B cell (primary cell): ENCODE results near the gene SEMA6A. TPM values are rescaled to one million over a fixed set of nuclear protein-coding genes. Genes with fewer than 3 reads are reported as not detected.

Source experiments
- ATAC-seq: fragments of 200-7000 bp; cut with Tn5 transposase; one replicate; pipeline ENCODE4 v1.10.0; 2021; ENCODE audit warnings: low read depth, mild to moderate bottlenecking, moderate number of reproducible peaks, moderate library complexity
- CTCF ChIA-PET: fragments of 350-600 bp; sonication (Branson Sonifier 250); formaldehyde crosslinking; loops from one replicate; lab custom pipeline; 2021; ENCODE audit warnings: antibody characterized with exemption, inconsistent platforms; lab: Charles Lee
- POLR2A ChIA-PET: fragments of 350-600 bp; sonication (Branson Sonifier 250); formaldehyde crosslinking; loops from one replicate; lab custom pipeline; 2021; ENCODE audit warnings: antibody characterized with exemption; lab: Charles Lee
- DNase-seq: peaks from one replicate; pipeline ENCODE4 v3.0.0; 2013
- H2AFZ ChIP-seq: 2 replicates; pipeline ENCODE4 v1.6.1; 2012; ENCODE audit warnings: mild to moderate bottlenecking, low read depth, low read length; ENCODE audit not compliant: insufficient read depth, poor library complexity, severe bottlenecking
- H3K27ac ChIP-seq, 2 donors: 1 replicate in 1 of 2; 2 replicates in 1 of 2; pipeline ENCODE4 v1.5.1; 2012 to 2013; ENCODE audit warnings: low read length in 2 of 2, mild to moderate bottlenecking in 2 of 2, moderate library complexity in 1 of 2
- H3K27me3 ChIP-seq, 4 experiments: fragments of 200-600 bp in 1 of 4; sonication (generic) in 1 of 4; replicated peaks in 1 of 4; 1 replicate in 2 of 4; 2 replicates in 2 of 4; pipeline versions ENCODE4 v1.6.1 to v1.7.0; 2013 to 2016; ENCODE audit warnings: low read length in 3 of 4, mild to moderate bottlenecking in 2 of 4, mixed read lengths in 1 of 4, moderate library complexity in 1 of 4; ENCODE audit not compliant: insufficient read depth in 4 of 4, control insufficient read depth in 3 of 4; ENCODE audit errors: control extremely low read depth in 1 of 4
- H3K36me3 ChIP-seq, 2 experiments: replicated peaks in 1 of 2; 1 replicate in 1 of 2; 2 replicates in 1 of 2; pipeline versions ENCODE4 v1.6.1 to v1.7.1; 2013; ENCODE audit warnings: low read length in 1 of 2; ENCODE audit not compliant: insufficient read depth in 2 of 2, control insufficient read depth in 1 of 2; ENCODE audit errors: control extremely low read depth in 1 of 2, extremely low read depth in 1 of 2
- H3K4me1 ChIP-seq, 2 donors: fragments of 200-600 bp in 1 of 2; sonication (generic) in 1 of 2; 1 replicate in 1 of 2; 2 replicates in 1 of 2; pipeline versions ENCODE4 v1.5.1 to v1.6.1; 2013 to 2017; ENCODE audit warnings: low read length in 2 of 2; ENCODE audit not compliant: control insufficient read depth in 2 of 2, insufficient read depth in 2 of 2
- H3K4me2 ChIP-seq: replicated peaks from 2 replicates; pipeline ENCODE3; 2012; ENCODE audit warnings: mild to moderate bottlenecking, low read depth, low read length; ENCODE audit not compliant: poor library complexity, severe bottlenecking
- H3K4me3 ChIP-seq, 5 experiments: fragments of 200-600 bp in 1 of 5; sonication (generic) in 1 of 5; 1 replicate in 3 of 5; 2 replicates in 2 of 5; pipeline versions ENCODE4 v1.5.1 to v1.7.0; 2011 to 2016; ENCODE audit warnings: low read length in 4 of 5, mild to moderate bottlenecking in 4 of 5, low read depth in 2 of 5, control low read depth in 1 of 5, moderate library complexity in 1 of 5; ENCODE audit not compliant: insufficient read depth in 1 of 5; ENCODE audit errors: control extremely low read depth in 1 of 5, extremely low read depth in 1 of 5
- H3K79me2 ChIP-seq: fragments of 200-600 bp; sonication (generic); one replicate; pipeline ENCODE4 v1.6.0; 2016; ENCODE audit warnings: low read length; ENCODE audit not compliant: control insufficient read depth, insufficient read depth
- H3K9ac ChIP-seq: fragments of 200-600 bp; sonication (generic); 2 replicates; pipeline ENCODE4 v1.6.1; 2017; ENCODE audit warnings: mild to moderate bottlenecking, low read length, moderate library complexity
- H3K9me3 ChIP-seq, 3 donors: one replicate each; pipeline versions ENCODE4 v1.6.1 to v1.7.1; 2013; ENCODE audit warnings: low read length in 2 of 3; ENCODE audit not compliant: control insufficient read depth in 2 of 3, insufficient read depth in 1 of 3; ENCODE audit errors: control extremely low read depth in 1 of 3
- H4K20me1 ChIP-seq: 2 replicates; pipeline ENCODE4 v1.6.0; 2012; ENCODE audit warnings: mild to moderate bottlenecking, low read length; ENCODE audit not compliant: insufficient read depth, control insufficient read depth, poor library complexity, severe bottlenecking
- H3K27ac Mint-ChIP-seq: one replicate; pipeline ENCODE4 v1.8.0; 2021; ENCODE audit warnings: mixed read lengths
- H3K27me3 Mint-ChIP-seq: one replicate; pipeline ENCODE4 v1.8.0; 2021; ENCODE audit warnings: mixed read lengths
- H3K4me1 Mint-ChIP-seq: one replicate; pipeline ENCODE4 v1.8.0; 2021; ENCODE audit warnings: mixed read lengths
- H3K4me3 Mint-ChIP-seq: one replicate; pipeline ENCODE4 v1.8.0; 2021; ENCODE audit warnings: mixed read lengths
- H3K9me3 Mint-ChIP-seq: one replicate; pipeline ENCODE4 v1.8.0; 2022; ENCODE audit warnings: mixed read lengths; ENCODE audit not compliant: insufficient read depth
- CTCF ChIP-seq: fragments of 200-600 bp; IDR thresholded peaks from one replicate; pipeline ENCODE4 v1.8.0; 2022; ENCODE audit warnings: antibody characterized with exemption, mild to moderate bottlenecking
- EZH2 ChIP-seq: IDR thresholded peaks from 2 replicates; pipeline ENCODE4 v1.6.1; 2012; ENCODE audit warnings: borderline replicate concordance, low read depth, mild to moderate bottlenecking, moderate library complexity, low read length; ENCODE audit not compliant: insufficient read depth, poor library complexity, severe bottlenecking
- WGBS: methylation state at CpG from one replicate; pipeline ENCODE4 v1.1.5; 2013; ENCODE audit warnings: missing lambda C conversion rate; ENCODE audit not compliant: insufficient coverage; 5-methylcytosine and 5-hydroxymethylcytosine counted together
- intact Hi-C: fragments of 100-400 bp; cut with micrococcal nuclease; formaldehyde crosslinking; loops from one replicate; pipeline ENCODE4 v1.10.0; 2022
- polyA plus RNA-seq: library from polyadenylated mRNA; depleted of rRNA; stranded (reverse); fragments of >200 nt; gene quantifications from 2 replicates; pipeline ENCODE4 v1.2.3, GENCODE V29; 2012
- total RNA-seq, 2 donors: library from RNA; stranded (reverse); fragments of 120-200 nt in 1 of 2; gene quantifications; 1 replicate in 1 of 2; 2 replicates in 1 of 2; pipeline versions ENCODE4 v1.2.3 to v1.2.4, GENCODE V29; 2013 to 2022

Gene SEMA6A
- total and polyA plus RNA-seq, 2 donors (not counting 1 experiment from before 2014, with no cell fraction given) = 0.44 TPM; not detected in 1

DNA sequence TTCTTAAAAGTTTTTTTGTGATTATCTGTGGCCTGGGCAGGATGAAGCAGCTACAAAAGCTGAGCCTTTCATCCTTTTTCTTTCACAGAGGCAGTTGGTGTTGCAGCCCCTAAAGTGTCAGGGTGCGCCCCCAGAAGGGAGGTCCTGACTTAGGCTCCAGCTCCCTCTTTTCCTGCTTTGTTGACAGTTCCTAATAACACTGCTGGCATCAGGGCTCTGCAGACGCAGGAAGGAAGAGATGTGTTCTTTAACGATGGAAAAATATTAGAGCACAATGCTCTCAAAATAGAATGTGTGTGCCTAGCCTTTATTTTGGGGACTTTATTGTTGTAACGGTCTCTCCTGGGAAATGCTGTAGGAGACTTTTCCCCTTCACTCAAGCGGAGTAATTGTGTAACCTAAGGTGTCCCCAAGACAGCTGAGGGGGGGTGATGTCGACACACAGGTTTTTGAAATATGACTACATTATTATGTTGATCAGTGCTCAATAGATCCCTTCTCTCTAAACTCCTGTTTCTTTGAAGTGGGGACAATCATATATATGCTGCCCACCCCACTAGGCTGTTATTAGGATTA lies 135.6 kb downstream of the SEMA6A start:
- no peak overlapping the region for H3K4me3 ChIP-seq
- ChIA-PET POLR2A (no interaction called here), CTCF (no interaction called here)
- no peak overlapping the region for H3K4me3 Mint-ChIP-seq
- intact Hi-C loops = no loop called here
- H3K4me2 ChIP-seq = no peak overlapping the region
- no peaks in the 10 kb centered on the region for H3K4me1 ChIP-seq
- DNase-seq = no peak
- no peaks in the 10 kb centered on the region for H3K27me3 ChIP-seq
- no peak for TF ChIP-seq EZH2
- TF ChIP-seq CTCF = no peak
- H3K27me3 Mint-ChIP-seq = no peaks in the 10 kb centered on the region
- no peak for ATAC-seq
- no peaks in the 10 kb centered on the region for H3K4me1 Mint-ChIP-seq
- H4K20me1 ChIP-seq = no peaks in the 10 kb centered on the region
- no peak overlapping the region for H3K9ac ChIP-seq
- WGBS = 28% methylated on average over 3 of the region's 6 CpGs
- H3K27ac Mint-ChIP-seq = no peak overlapping the region
- H3K27ac ChIP-seq = no peak overlapping the region
- peaks cover 1% of the 10 kb centered on the region for H3K9me3 Mint-ChIP-seq
- no peak overlapping the region for H2AFZ ChIP-seq
- no peaks in the 10 kb centered on the region for H3K9me3 ChIP-seq
- no peaks in the 10 kb centered on the region for H3K79me2 ChIP-seq
- H3K36me3 ChIP-seq = peaks cover 0 to 2% of the 10 kb centered on the region in 2 experiments

DNA sequence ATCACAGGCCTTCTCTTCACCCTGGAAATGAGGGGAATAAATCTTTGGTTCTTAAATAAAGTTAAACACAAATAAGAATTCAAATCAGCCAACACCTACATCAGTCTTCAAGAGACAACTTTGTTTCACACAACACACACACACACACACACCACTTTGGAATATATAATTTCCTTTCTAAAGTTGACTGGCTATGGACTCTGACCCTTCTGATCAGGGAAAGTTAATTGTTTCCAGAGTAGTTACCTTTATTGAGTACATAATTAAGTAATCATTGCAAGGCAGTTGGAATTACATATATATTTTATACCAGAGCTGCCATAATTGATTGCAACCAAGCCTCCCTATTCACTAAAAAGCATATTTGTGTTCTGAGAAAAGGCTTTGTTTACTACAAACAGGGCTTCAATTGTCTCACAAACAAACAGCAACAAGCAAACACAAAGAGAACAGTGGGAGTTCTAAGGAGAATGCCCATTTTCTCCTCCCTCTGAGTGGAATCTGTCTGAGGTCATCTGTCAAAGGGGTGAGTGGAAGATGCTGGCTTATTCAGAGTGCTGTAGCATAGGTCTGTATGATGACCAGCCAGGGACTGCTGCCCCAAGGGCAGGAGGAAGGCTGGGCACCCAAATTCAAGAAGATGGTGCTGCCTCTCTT lies 136.6 kb downstream of the SEMA6A start:
- ATAC-seq = no peak
- Histone ChIP-seq H3K4me3 (no peak overlapping the region), H3K27me3 (no peaks in the 10 kb centered on the region), H2AFZ (no peak overlapping the region), H3K4me2 (no peak overlapping the region), H3K27ac (no peak overlapping the region), H3K36me3 (no peaks in the 10 kb centered on the region), H4K20me1 (no peaks in the 10 kb centered on the region), H3K4me1 (no peaks in the 10 kb centered on the region), H3K9ac (no peak overlapping the region), H3K79me2 (no peaks in the 10 kb centered on the region), H3K9me3 (no peaks in the 10 kb centered on the region)
- ChIA-PET CTCF (no interaction called here), POLR2A (no interaction called here)
- Mint-ChIP-seq H3K9me3 (peaks cover 3% of the 10 kb centered on the region), H3K4me3 (no peak overlapping the region), H3K27me3 (no peaks in the 10 kb centered on the region), H3K27ac (no peak overlapping the region), H3K4me1 (no peaks in the 10 kb centered on the region)
- TF ChIP-seq CTCF (no peak), EZH2 (no peak)
- DNase-seq = no peak
- intact Hi-C loops = no loop called here
